GM18870 (cell line): Measurements from ENCODE around the gene TTLL9.

Experiments
- ATAC-seq: cut with Tn5 transposase; IDR thresholded peaks from one replicate; pipeline ENCODE4 v1.9.1; 2021; ENCODE audit warnings: moderate library complexity; ENCODE audit not compliant: unreplicated experiment

TTLL9 gene

DNA sequence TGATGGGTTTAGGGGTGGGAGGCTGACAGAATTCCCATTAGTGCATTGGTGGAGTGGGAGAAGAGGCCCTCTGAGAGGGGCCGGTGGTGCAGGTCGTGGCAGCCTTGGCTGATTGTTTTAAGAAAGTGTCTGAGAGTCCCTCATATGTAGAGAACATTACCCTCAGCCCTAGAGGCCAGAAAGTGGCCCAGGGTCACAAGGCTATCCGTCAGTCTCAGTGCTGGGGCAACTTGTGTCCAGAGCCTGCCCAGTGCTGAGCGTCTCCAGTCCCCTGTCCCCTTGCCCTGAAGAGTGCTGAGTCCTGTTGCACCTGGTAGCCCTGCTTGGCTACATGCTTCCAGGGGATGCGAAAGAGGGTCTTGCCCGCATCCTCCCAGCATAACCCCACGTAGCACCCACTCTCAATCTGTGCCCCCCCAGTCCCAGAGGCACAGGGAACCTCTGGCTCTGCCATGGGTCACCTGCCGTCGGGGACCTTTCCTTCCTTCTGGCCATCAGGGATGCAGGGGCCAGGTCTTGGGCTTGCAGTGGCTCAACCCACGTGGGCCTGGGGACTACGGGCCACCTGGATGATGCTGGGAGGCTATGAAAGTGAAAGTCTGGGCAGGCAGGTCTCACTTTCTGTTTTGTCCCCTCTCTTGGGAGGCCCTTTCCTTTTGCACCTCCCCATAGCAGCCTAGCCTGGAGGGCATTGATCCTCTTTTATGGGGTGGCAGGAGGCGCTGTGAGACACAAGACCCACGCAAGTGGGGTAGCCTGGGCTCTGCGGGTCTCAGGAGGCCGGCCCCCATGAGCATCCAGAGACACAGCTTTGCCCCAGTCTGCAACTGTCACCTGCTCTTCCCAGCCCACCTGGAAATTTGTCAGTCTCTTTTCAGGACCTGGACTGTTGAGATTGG, 12.3 kb upstream of the TTLL9 start:
- ATAC-seq = peak; percentile 65

DNA sequence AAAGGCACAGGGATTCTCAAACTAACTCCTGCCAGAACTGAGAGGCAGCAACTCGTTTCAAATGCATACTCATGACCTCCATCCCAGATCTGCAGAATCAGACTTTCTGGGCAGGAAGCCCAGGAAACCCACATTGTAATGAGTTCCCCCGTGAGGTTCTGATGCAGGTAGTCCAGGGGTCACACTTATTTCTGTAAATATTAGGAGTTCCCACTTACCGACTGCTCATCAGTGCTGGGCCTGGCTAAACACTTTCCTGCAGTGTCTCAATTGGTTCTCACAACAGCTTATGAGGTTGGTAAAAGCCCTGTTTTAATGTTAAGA, 11.7 kb upstream of the TTLL9 start:
- no peak for ATAC-seq

DNA sequence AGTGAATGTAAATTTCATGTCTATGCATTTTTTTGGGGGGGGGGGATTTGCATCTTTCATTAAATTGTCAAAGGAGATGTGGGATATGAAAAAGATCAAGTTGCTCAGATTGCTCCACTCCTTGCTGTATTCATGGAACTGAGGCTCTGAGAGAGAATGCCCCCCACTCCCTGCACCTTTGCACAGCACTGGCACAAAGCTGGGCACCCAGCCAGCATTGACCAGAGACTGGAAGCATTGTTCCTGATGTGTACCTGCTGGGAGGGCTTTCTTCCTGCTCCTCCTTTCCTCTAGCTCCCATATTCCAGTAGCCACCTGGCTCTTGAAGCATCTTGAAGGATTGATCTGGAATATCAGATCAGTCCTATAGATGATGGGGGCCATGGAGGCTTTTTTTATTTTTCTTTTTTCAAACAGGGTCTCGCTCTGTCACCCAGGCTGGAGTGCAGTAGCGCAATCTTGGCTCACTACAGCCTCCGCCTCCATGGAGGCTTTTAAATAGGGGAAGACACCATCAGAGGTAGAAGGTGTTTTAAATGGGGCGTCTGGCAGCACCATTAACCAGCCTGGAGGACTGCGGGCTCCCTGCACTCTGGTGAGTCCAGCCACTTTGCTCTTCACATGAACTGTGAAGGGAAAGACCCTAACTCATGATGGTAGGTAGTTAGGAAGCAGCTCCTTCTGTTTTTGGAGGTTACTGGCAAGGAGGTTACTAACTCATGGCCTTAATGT, 11.0 kb upstream of the TTLL9 start:
- ATAC-seq = no peak

DNA sequence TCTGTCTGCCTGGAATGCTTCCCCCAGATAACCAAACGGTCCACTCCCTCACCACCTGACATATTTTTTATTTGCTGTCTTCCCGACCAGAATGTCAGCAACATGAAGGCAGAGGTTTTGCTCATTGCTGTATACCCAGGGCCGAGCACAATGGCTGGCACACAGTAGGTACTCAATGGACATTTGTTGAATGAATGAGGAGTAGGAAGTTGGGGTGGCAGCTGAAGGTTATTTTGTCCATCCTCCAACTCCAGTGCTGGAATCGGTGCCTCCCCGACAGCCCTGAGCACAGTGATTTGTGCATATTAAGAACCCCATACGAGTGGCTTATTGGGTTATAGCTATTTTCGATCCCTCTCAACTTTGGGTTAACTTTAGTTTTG, 10.4 kb upstream of the TTLL9 start:
- ATAC-seq = no peak

DNA sequence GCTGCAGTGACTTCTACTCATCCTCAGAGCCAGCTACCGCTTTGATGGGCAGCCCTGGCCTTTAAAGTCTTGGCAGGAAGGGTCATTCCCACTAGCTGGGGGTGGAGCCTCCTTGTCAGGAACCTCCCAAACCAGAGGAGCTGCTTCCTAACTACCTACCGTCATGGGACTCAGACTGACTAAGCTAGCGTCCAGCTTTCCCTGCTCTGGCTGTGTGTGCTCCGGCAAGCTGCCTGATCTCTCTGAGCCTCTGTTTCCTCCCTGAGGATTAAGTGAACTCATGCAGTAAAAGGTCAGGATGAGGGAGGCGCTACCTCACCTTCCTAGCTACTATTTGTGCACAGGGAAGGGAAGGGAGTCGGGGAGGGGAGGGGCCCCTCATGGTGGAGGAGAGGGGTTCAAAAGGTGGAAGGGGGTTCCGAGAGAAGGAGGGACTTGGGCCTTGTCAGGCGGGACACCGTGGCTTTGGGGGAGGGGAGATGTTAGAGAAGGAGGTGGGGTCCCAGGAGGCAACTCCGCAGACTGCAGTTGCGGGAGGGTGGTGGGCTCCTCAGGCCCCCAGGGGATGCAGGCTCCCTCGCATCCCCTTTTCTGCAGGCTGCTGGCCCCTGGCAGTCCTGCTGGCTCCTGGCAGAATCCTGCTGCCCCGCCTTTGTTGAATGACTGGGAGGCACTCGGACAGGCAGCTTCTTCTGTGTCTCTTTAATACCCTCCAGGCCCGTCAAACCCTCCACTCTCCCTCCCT, 9.9 kb upstream of the TTLL9 start:
- no peak for ATAC-seq

DNA sequence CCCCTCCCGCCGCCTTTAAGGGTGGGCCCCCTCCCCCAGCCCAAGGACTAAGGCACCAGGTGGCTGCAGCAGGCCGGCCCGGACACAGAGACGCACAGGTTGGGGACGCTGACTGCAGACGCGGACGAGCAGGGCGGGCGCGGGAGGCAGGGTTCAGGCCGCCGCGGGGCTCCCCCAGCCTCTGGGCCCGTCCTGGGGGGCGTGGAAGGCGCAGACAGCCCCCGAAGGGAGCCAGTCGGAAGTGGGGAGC, 9.4 kb upstream of the TTLL9 start:
- ATAC-seq = no peak

DNA sequence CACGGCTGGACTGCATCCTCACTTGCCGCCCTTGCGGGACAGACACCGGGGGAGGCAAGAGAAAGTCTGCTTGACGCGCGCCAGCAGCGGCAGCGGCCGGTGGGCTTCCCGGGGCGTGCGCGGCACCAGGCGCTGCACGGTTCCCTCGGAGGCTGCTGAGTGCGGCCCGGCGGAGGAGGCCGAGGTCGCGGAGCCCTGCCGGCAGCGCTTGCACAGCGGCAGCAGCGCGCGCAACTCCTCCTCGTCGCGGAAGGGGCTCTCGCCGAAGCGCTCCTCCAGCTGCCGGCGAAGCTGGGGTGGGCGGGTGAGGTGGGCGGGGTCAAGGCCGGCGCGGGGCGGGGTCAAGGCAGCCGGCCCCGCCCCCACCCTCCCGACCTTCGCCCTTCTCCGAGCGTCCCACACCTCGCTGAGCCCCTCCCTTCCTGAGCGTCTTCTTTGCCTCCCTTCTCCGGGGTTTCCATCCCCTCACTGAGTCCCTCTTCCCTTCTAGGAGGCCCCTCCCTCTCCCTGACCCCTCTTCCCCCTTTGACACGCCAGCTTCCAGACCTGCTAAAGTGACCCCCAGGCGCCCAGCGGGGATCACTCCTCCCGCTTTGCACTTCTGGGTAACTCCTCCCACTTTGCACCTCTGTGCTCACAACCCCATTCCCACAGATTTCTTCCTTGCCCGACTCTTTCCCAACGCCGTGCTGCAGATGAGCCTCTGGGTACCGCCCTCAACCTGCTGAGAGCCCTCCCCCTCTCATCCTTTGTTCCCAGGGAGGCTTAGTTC, 8.9 kb upstream of the TTLL9 start:
- no peak for ATAC-seq

DNA sequence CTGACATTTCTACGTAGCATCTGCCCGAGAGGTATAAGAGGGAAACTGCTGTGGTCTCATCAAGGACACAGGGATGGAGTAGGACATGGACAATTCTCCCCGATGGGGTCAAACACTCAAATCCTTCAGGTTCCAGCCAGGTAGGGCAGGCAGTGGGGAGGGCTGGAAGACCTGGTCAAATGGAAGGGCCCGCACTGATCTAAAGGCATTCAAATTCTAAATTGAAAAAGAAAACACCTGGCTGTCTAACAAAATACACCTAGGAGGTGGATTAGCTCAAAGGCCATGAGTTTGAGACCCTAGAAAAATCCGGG, 8.3 kb upstream of the TTLL9 start:
- no peak for ATAC-seq

DNA sequence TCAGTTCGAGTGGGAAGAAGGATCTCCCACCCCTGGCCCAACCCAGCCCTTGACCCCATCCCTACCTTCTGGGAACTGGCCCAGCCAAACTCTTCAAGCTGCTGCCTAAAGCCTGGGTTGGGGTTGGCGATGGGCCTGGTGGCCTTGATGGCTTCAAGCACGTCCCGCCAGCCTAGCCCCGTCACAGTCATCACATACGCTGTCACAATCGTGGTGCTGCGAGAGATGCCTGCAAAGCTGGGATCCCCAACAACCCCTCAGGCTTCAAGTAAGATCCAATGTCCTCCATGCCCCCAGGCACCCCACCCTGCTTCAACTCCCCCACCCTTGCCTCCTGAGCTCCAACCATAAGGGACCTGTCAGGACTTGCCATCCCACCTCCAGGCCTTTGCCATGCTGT, 7.9 kb upstream of the TTLL9 start:
- no peak for ATAC-seq

DNA sequence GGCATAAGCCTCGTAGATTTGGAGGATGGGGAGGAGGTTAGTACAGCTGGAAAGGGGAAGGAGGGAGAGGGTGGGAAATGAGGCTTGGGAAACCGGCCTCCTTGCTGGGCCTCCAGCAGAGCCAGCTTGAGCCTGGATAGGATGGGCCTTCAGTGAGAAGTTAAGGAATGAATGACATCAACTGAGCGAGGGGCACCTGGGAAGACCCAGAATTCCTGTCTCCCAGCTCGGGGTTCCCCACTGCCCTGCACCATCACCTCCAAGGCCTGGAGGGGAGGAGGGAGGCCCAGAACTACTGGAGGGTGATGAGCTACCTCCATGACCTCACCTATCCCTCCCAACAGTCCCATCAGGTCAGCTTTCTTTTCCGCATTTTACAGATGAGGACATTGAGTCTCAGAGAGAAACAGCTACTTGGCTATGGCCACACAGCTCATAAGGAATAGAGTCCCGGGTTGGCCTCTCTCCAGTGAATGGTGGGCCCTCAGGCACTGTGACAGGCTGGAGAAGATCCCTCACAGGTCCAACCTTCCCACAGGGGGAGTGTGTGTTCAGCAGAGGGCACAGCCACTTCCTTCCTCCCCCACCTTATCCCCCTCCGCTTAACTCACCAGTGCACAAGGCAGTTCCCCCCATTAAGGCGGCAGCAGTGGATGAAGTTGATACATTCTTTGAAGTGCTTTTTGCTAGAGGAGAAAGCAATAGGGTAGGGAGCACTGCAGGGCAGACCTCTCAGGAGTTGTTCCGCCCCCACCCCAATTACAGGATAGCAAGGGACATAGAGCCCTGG, 6.9 kb upstream of the TTLL9 start:
- ATAC-seq = no peak

DNA sequence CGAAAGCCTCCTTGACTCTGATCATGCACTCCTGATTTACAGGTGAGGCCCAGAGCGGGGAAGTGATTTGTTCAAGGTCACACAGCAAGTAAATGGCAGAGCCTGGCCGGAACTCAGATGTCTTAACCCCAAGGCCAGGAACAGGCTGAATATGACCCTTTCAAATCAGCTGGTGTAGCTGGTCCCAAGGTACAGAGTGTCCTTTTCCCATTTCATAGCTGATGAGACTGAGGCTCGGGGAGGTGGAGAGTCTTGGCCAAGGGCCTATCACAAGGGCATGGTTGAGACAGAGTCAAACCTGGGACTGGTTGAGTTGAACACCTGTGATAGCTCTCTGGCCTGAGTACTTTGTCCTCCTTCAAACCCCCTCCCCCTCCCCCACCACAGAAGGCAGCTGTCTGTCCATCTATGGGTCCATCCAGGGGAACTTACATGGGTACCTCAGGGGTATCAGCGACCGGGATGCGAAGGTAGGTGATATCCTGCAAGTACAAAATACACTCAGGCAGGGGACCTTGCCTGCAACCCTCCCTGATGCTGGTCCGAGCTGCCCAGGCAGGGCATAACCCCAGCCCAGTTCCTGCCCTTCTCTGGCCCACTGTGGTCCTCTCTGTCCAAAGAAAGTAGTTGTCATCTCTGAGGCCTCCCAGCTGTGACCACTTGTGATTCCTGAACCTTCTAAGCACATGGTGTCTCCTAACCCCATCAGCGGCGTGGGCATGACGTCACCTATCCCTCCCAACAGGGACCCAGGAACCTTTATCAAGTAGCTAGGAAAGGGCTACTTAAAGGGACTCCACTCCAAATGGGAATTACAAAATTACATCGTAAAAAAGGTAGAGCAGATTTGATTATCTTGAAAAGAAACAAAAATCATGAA, 5.7 kb upstream of the TTLL9 start:
- ATAC-seq = no peak

DNA sequence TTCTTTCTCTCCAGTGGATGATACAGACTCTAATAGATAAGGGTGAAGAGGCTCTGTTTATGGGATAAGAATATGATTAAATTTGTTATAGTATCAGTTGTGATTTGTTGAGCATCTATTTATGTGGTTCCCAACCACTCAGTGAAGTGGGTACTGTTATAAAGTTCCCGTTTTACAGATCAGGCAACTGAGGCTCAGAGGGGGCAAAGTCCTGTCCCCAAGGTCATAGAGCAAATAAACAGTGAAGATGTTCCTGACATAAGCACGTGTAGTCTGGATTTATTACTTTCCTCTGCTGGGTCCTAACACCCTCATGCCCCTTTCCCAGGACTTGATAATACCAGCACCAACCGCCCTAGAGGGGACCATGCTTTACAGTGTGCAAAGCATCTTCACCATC, 4.2 kb upstream of the TTLL9 start:
- ATAC-seq = no peak

DNA sequence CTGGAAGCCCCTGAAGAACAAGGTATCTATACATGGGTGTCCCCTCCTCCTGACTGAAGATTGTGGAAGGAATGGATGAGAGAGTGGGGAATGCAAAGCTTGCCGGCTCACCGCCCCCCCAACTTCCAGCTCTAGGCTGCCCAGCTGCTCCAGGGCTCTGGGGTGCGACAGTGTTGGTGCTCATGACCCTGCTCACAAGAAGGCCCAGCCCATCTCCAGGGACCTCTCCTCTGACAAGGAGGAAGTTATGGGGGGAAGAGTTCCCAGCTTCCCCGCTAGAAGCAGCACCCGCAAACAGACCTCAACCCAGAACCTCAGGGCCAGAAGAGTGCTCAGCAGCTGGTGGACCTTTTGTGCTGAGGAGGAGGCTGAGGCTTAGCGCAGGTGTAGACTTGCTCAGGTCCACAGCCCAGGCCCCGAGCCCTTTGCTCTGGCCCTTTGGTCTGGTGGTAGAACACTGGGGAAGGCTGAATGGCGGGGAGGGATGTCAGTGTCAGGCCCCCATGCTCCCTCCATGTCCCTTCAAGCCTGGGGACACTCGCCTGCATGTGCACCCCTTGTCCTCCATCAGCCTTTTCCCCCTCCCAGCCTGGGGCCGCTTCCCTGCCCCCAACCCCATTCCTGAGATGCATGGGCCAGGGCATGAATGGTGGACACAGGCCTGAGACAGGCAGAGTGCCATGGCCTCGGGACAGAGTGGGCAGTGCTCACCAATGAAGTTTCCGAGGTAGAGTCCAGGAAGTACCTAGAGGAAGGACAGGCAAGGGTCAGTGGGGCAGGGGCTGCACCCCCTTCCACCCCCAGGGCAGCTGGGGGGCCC, 1.4 kb upstream of the TTLL9 start:
- no peak for ATAC-seq

DNA sequence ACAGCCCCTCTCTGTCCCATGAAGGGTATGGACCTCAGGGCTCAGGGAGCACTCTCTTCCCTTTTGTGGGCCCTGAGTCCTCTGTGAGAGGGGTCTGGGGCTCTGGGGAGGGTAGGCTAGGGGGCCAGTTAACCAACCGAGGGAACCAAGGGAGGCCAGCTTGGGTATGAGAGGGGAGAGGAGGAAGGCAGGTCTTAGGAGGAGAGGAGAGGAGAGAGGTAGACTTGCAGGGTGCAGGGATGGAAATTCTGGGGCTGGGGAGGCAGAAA, 827 bp upstream of the TTLL9 start:
- no peak for ATAC-seq

DNA sequence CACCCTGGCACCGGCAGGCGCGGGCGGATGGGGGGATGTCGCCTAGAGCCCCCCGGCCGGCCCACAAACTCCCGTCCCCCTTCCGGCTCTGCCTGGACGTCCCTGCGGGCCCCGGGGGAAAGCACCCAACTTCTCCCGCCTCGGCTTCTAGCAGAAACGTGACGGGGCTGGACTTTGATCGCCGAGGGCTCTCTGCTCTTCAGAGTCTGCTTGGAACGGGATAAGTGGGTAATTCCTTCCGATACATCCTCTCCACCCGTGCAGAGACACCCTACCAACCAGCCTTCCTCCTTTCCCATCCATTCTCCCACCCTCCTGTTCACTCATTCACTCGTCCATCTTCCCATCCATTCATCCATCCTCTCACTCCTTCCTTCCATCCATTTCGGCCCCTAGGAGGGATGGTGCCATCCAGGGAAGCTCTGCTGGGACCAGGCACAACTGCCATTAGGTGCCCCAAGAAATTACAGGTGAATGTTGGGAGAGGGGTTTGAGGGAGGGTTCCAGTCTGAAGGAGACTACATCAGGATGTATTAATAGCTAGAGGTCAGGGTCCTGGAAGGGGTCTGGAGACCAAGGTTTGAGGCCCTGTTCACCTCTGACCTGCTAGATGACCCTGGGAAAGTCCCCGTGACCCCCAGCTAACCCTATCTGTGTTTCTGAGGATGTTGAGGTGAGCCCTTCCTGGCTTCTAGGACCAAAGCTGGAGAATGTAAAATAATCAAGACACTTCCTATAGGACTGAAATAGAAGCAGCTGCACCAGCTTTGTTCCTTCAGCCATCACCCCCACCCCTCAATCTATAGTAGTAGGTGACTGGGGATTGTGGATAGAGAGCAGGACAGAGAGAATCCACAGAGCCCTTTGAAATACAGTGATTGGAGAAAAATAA, 538 bp downstream of the TTLL9 start:
- no peak for ATAC-seq

DNA sequence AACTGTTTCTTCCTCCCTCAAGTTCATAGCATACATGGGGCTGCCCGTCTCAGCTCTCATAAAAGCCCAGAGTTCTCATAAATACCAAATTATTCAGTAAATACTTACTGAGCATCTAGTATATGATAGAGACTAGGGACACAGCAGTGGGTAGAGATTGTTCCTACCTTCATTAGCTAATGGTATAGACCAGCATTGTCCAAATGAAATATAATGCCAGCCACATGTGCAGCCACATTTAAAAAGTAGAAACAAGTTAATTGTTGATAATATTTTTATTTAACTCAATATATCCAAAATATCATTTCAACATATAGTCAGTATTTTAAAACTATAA, 1.2 kb downstream of the TTLL9 start:
- no peak for ATAC-seq

DNA sequence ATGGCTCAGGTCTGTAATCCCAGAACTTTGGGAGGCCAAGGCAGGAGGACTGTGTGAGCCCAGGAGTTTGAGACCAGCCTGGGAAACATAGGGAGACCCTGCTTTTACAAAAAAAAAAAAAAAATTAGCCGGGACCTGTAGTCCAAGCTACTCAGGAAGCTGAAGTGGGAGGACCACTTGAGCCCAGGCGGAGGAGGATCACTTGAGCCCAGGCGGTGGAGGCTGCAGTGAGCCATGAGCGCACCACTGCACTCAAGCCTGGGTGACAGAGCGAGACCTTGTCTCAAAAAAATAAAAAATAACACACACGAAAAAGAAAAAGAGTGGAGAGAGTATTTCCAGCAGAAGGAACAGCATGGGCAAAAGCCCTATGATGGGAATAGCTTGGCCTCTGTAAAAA, 2.0 kb downstream of the TTLL9 start:
- ATAC-seq = no peak

DNA sequence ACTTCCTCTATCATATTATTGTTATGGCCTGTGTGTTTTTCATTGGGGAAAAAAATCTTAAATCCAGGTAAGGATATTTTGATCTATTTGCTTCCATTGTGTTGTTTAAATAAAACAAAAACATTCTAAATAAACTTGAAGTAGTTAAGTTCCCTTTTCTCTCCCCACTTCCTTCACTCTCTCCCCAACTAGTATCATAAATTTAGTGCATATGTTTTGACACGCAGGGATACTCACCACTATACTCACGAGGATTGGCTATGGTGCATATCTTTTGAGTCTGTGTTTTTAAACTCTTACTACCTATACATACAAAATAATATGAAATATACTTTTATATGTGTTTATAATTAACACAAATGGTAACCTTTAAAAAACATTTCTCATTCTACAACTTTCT, 5.2 kb downstream of the TTLL9 start:
- no peak for ATAC-seq
